Measurements from ENCODE around the gene CHPF2. TPM values are rescaled to one million over a fixed set of nuclear protein-coding genes. Genes with fewer than 3 reads are reported as not detected.

Gene CHPF2
- polyA plus RNA-seq, 1 donor (not counting 4 experiments of a cell fraction or from before 2014, with no cell fraction given), result 16.2 TPM

GRCh38 chr7:151240942-151241754 is 8.9 kb downstream of the CHPF2 start:
- no peak overlapping the region for H2AFZ ChIP-seq (ENCODE audit: control insufficient read depth, low read length)
- H3K4me2 ChIP-seq (ENCODE audit: control insufficient read depth, extremely low read depth, insufficient read depth, low read depth, low read length), result no peak overlapping the region
- no peak overlapping the region for H3K4me3 ChIP-seq (ENCODE audit: control insufficient read depth in 2 of 3, extremely low read depth in 1 of 3, insufficient read depth in 2 of 3, low read depth in 1 of 3, low read length in 3 of 3)
- dilution Hi-C loops (cut with MboI; ENCODE audit: extremely low pct_ligation_motif_present, low sequenced_read_pairs), result no loop called here
- H3K9ac ChIP-seq (ENCODE audit: control insufficient read depth, extremely low read depth, insufficient read depth, low read length), result no peak overlapping the region
- H3K36me3 ChIP-seq (ENCODE audit: control insufficient read depth in 2 of 2, extremely low read depth in 1 of 2, insufficient read depth in 2 of 2, low read length in 2 of 2), result peaks cover 10 to 23% of the 10 kb centered on the region in 2 experiments
- TF ChIP-seq EZH2 (IDR thresholded peaks at IDR 0.05; ENCODE audit: low read length), result no peak
- no peak for TF ChIP-seq CTCF (optimal IDR thresholded peaks at IDR 0.05 in 1 of 3, IDR thresholded peaks at IDR 0.05 in 1 of 3, conservative IDR thresholded peaks at IDR 0.05 in 1 of 3; ENCODE audit: extremely low read depth in 1 of 3, insufficient read depth in 2 of 3, low read length in 3 of 3)
- no peak overlapping the region for H3K27ac ChIP-seq (ENCODE audit: control insufficient read depth, insufficient read depth, low read length)
- H3K27me3 ChIP-seq (ENCODE audit: control insufficient read depth, extremely low read depth, insufficient read depth, low read length), result peaks cover 16% of the 10 kb centered on the region
- peaks cover 3% of the 10 kb centered on the region for H4K20me1 ChIP-seq (ENCODE audit: control insufficient read depth, extremely low read depth, insufficient read depth, low read length)
- DNase-seq (ENCODE audit: low read depth, low spot score) (no peak), FAIRE-seq (no peak)
- H3K79me2 ChIP-seq (ENCODE audit: control insufficient read depth, insufficient read depth, low read length), result peaks cover 11% of the 10 kb centered on the region
- H3K4me1 ChIP-seq (ENCODE audit: control insufficient read depth, extremely low read depth, insufficient read depth, low read length), result no peaks in the 10 kb centered on the region
- no peaks in the 10 kb centered on the region for H3K9me1 ChIP-seq (ENCODE audit: control insufficient read depth, extremely low read depth, insufficient read depth, low read length)
- H3K9me3 ChIP-seq (ENCODE audit: control insufficient read depth, low read depth, low read length), result no peaks in the 10 kb centered on the region

GRCh38 chr7:151241755-151242096 is 9.4 kb downstream of the CHPF2 start:
- no peaks in the 10 kb centered on the region for H3K4me1 ChIP-seq (ENCODE audit: control insufficient read depth, extremely low read depth, insufficient read depth, low read length)
- no peaks in the 10 kb centered on the region for H4K20me1 ChIP-seq (ENCODE audit: control insufficient read depth, extremely low read depth, insufficient read depth, low read length)
- FAIRE-seq (no peak), DNase-seq (ENCODE audit: low read depth, low spot score) (no peak)
- no peak overlapping the region for H3K9ac ChIP-seq (ENCODE audit: control insufficient read depth, extremely low read depth, insufficient read depth, low read length)
- TF ChIP-seq EZH2 (IDR thresholded peaks at IDR 0.05; ENCODE audit: low read length), result no peak
- no peak for TF ChIP-seq CTCF (optimal IDR thresholded peaks at IDR 0.05 in 1 of 3, IDR thresholded peaks at IDR 0.05 in 1 of 3, conservative IDR thresholded peaks at IDR 0.05 in 1 of 3; ENCODE audit: extremely low read depth in 1 of 3, insufficient read depth in 2 of 3, low read length in 3 of 3)
- H3K27me3 ChIP-seq (ENCODE audit: control insufficient read depth, extremely low read depth, insufficient read depth, low read length), result peaks cover 22% of the 10 kb centered on the region
- no peak overlapping the region for H3K4me3 ChIP-seq (ENCODE audit: control insufficient read depth in 2 of 3, extremely low read depth in 1 of 3, insufficient read depth in 2 of 3, low read depth in 1 of 3, low read length in 3 of 3)
- peaks cover 6% of the 10 kb centered on the region for H3K79me2 ChIP-seq (ENCODE audit: control insufficient read depth, insufficient read depth, low read length)
- H3K9me1 ChIP-seq (ENCODE audit: control insufficient read depth, extremely low read depth, insufficient read depth, low read length), result no peaks in the 10 kb centered on the region
- dilution Hi-C loops (cut with MboI; ENCODE audit: extremely low pct_ligation_motif_present, low sequenced_read_pairs), result no loop called here
- no peak overlapping the region for H3K4me2 ChIP-seq (ENCODE audit: control insufficient read depth, extremely low read depth, insufficient read depth, low read depth, low read length)
- no peaks in the 10 kb centered on the region for H3K9me3 ChIP-seq (ENCODE audit: control insufficient read depth, low read depth, low read length)
- H3K27ac ChIP-seq (ENCODE audit: control insufficient read depth, insufficient read depth, low read length), result no peak overlapping the region
- peaks cover 6 to 17% of the 10 kb centered on the region in 2 experiments for H3K36me3 ChIP-seq (ENCODE audit: control insufficient read depth in 2 of 2, extremely low read depth in 1 of 2, insufficient read depth in 2 of 2, low read length in 2 of 2)
- H2AFZ ChIP-seq (ENCODE audit: control insufficient read depth, low read length), result no peak overlapping the region
